ENCODE data around the gene SPTBN2.

SPTBN2 gene

DNA sequence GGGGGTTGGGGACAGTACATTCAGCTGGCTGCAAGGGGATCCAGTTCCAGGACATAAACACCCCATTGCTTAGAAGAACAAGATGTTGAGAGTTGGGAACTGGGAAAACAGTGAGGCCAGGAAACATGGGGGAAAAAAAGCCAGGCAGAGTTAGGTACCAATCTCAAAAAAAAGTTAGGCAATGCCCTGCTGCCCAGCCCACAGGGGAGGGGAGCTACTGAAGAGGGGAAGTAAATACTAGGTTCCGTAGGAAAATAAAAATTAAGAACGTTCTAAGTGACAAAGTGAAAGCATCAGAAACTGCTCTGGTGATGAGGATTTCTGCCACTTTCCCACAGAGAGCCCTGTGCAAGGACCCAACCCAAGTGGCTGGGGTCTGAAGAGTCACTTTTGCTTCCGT, 12.0 kb downstream of the SPTBN2 start:
- H3K4me3 Mint-ChIP-seq, result no peak overlapping the region
- H3K36me3 Mint-ChIP-seq, result no peaks in the 10 kb centered on the region
- H3K27ac Mint-ChIP-seq, result no peak overlapping the region
- H3K9me3 Mint-ChIP-seq, result no peaks in the 10 kb centered on the region
- H3K27me3 Mint-ChIP-seq, result peaks cover 3% of the 10 kb centered on the region
- no peaks in the 10 kb centered on the region for H3K4me1 Mint-ChIP-seq

DNA sequence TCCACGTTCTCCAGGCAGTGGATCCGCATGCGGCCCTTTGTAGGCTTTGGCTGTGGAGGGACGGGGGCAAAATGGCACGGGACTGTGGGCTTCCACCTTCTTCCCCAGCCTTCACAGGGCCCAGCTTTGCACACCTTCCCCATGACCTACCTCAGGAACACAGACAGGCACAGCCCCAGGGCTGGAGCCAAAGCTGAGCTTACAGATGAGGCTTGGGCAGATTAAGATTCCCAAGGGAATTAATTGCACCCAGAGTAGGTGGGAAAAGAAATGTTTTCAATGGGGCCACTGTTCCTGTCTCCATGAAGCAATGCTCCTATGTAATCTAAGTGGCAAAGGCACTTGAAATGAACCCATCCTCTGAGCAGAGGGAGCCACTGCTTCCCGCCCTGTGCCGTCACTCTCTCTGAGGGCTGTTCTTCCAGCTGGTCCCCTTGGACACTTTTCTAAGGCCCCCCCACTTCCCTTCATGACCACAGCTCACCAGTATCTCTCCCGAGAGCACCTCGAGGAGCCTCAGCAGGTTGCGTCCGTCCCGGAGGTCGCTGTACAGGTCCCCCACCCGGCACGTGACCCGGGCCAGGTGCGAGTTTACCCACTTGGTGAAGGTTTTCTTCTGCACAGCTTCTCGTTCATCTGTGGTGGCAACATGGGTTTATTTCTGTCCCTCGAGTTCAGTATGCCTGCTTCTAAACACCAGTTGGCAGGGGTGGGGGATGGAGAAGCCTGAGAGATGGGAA, 13.5 kb downstream of the SPTBN2 start:
- no peak overlapping the region for H3K4me3 Mint-ChIP-seq
- no peaks in the 10 kb centered on the region for H3K27me3 Mint-ChIP-seq
- H3K9me3 Mint-ChIP-seq, result no peaks in the 10 kb centered on the region
- no peak overlapping the region for H3K27ac Mint-ChIP-seq
- H3K4me1 Mint-ChIP-seq, result no peaks in the 10 kb centered on the region
- no peaks in the 10 kb centered on the region for H3K36me3 Mint-ChIP-seq

DNA sequence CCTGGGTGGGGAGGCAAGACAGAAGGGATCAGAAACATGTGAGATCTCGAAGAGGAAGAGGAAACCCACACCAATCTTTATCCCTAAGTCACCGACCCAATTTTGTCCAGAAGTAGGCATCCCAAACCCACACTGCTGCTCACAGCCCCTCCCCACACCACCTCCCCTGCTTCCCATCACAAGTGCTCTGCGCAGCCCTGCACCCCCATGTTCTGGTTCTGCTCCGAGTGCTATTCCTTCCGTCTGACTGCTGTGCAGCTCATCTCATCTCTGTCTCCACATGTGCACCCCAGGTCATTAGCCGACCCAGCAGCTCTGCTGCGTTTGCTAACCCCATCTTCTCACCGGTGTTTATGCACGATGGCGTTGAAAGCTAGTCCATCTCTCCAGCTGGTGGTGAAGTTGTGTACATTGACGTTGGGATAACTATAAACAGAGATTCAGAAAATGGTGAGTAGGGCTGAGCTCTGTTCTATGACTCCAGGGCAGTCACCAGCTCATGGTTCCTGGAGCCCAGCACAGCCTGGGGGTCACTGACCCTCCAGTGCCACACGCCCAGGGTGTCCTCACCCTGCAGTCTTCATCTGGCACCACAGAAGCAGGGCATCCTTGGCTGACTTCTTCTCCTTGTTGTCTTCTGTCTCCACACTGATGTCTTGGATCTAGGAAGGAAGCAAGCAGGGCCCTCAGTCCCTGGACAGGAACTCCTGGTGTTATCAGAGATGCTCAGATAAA, 15.1 kb downstream of the SPTBN2 start:
- H3K27ac Mint-ChIP-seq, result no peak overlapping the region

DNA sequence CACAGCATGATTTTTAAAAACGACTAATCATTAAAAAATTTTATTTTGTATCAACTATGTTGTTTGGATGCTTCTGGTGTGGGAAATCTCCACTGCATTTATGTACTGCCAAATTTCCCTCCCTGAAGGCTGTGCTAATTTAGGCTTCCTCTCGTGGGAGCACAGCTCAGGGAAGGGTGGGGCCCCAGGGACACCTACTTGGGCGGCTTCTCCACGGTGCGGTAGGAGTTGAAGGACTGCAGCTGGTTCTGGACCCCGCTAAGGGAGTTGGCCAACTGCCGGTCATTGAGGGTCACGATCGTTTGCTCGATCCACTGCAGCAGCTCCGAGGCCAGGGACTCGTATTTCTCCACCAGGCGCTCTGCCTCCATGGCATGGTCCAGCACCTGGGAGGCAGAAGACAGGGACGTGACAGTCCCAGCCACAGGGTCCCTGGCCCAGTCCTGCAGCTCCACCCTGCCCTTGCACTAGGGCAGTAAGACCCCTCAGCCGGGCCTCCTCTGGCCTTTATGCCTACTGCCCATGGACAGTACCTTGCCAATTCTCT, 18.6 kb downstream of the SPTBN2 start:
- H3K27me3 Mint-ChIP-seq, result no peaks in the 10 kb centered on the region
- no peaks in the 10 kb centered on the region for H3K36me3 Mint-ChIP-seq
- H3K9me3 Mint-ChIP-seq, result no peaks in the 10 kb centered on the region
- H3K4me3 Mint-ChIP-seq, result no peak overlapping the region
- no peak overlapping the region for H3K27ac Mint-ChIP-seq
- no peaks in the 10 kb centered on the region for H3K4me1 Mint-ChIP-seq

More for the DNA sequence above, 15.1 kb downstream of the SPTBN2 start:
- Mint-ChIP-seq H3K36me3 (no peaks in the 10 kb centered on the region), H3K4me3 (no peak overlapping the region), H3K4me1 (no peaks in the 10 kb centered on the region), H3K9me3 (no peaks in the 10 kb centered on the region), H3K27me3 (no peaks in the 10 kb centered on the region)

DNA sequence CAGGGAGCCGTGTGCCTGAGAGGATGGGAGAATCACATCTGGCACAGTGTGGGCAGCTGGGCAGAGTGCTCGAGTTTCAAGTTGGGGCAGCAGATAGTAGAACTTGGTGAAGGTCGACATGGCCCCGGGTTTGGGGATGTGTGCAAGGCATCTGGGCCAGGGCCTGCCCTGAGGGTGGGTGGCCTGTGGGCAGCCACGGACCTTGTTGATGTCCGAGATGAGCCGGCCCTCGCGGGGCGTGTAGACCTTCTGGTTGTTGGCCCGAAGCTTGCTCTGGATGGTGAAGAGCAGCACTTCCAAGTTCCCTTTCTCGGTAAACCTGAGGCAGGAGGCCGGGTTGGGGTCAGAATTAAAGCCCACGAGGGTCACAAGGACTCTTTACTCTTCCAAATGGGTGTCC, 20.3 kb downstream of the SPTBN2 start:
- Mint-ChIP-seq H3K36me3 (no peaks in the 10 kb centered on the region), H3K27ac (no peak overlapping the region), H3K9me3 (no peaks in the 10 kb centered on the region), H3K27me3 (no peaks in the 10 kb centered on the region), H3K4me3 (no peak overlapping the region), H3K4me1 (no peaks in the 10 kb centered on the region)

DNA sequence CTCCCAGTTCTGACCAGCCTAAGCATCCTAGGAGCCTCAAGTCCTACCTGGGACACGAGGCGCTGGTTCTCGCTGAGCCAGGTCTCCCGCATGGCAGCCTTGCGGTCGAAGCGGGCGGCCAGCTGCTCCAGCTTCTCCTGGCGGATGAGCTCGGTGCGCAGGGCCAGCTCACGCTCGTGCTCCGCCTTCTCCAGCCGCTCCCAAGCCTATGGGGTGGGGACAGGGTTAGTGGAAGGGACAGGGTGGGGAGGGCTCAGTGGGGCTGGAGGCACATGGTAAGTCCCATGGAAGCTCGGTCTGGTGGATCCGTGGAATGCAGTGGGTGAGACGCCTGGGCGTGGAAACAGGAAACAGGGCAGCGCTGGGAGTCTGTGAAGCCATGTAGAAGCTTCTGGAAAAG, 20.9 kb downstream of the SPTBN2 start:
- no peaks in the 10 kb centered on the region for H3K27me3 Mint-ChIP-seq
- H3K4me1 Mint-ChIP-seq, result no peaks in the 10 kb centered on the region
- no peaks in the 10 kb centered on the region for H3K36me3 Mint-ChIP-seq
- no peak overlapping the region for H3K4me3 Mint-ChIP-seq
- H3K27ac Mint-ChIP-seq, result no peak overlapping the region
- no peaks in the 10 kb centered on the region for H3K9me3 Mint-ChIP-seq

DNA sequence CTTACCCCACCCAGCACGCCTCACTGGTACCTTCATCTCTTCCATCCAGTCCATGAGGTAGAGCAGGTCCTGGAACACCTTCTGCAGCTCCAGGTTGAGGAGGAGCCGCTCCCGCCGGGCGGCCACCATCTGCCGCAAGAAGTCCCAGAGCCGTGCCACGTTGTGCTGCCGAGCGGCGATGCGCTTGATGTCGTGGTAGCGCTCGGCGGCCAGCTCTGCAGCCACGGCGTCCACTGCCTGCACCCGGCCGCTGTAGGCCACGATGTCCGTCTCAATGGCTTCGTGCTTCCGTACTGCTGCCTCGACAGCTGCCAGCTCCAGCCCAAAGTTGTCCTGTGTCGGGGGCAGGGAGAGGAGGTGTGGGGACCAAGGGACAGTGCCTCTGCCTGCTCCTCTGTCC, 21.5 kb downstream of the SPTBN2 start:
- H3K27me3 Mint-ChIP-seq, result no peaks in the 10 kb centered on the region
- H3K27ac Mint-ChIP-seq, result peak overlapping the region; percentile 12
- H3K9me3 Mint-ChIP-seq, result no peaks in the 10 kb centered on the region
- H3K36me3 Mint-ChIP-seq, result no peaks in the 10 kb centered on the region
- no peaks in the 10 kb centered on the region for H3K4me1 Mint-ChIP-seq
- H3K4me3 Mint-ChIP-seq, result no peak overlapping the region

DNA sequence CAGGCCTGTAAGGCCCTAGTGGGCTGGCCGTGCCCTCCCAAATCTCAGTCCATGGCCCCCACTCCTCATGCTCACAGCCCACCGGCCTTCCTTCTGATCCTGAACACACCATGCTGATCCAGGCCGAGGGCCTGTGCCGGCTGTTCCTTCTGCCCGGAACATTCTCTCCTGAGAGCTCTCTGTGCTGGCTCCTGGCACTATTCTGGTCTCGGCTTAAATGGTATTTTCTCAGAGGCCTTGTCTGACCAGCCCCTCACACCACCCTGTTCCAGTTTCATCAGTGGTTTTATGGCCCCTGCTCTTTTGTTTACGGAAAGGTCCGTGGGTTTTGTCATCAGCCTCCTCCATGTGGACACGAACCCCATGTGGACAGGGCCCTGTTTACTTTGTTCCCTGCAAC, 22.0 kb downstream of the SPTBN2 start:
- Mint-ChIP-seq H3K4me3 (no peak overlapping the region), H3K36me3 (no peaks in the 10 kb centered on the region), H3K27ac (peak overlapping the region; percentile 12)

DNA sequence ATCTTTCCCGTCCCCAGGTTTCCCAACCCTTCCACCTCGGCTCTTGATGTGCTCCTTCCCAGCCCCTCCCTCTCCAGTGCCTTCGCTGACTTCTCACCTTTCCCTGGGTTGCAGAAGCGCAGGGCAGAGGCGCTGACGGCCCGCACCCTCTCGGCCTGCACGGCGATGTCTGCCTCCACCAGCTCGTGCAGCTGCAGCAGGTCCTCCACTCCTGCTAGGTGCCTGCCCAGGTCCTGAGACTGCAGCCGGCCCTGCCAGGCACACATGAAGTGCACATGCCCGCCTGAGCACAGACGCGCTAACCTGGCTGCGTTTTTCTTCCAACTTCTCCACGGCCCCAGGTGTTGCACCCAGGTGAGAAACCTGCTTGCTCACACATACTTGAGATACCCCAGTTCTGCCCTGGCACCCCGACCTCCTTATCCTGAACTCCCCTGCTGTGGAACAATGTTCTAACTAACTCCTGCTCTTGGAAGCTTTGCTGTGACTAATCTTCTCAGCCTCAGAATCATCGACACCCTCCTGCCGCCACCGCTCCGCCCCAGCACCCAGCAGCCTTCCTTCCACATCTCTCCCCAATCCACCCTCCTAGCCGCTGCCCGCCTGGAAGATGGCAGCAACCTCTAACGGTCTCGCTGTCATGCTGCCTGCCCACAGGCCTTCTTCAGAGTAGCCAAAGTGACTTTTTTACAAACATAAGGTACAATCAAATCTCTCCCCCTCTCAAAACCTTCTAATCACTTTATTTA, 23.3 kb downstream of the SPTBN2 start:
- H3K36me3 Mint-ChIP-seq, result no peaks in the 10 kb centered on the region
- H3K27me3 Mint-ChIP-seq, result no peaks in the 10 kb centered on the region
- H3K4me3 Mint-ChIP-seq, result no peak overlapping the region
- peak overlapping the region; percentile 41 for H3K27ac Mint-ChIP-seq
- H3K4me1 Mint-ChIP-seq, result no peaks in the 10 kb centered on the region
- H3K9me3 Mint-ChIP-seq, result no peaks in the 10 kb centered on the region

More for the DNA sequence above, 22.0 kb downstream of the SPTBN2 start:
- H3K9me3 Mint-ChIP-seq, result no peaks in the 10 kb centered on the region
- no peaks in the 10 kb centered on the region for H3K4me1 Mint-ChIP-seq
- no peaks in the 10 kb centered on the region for H3K27me3 Mint-ChIP-seq

DNA sequence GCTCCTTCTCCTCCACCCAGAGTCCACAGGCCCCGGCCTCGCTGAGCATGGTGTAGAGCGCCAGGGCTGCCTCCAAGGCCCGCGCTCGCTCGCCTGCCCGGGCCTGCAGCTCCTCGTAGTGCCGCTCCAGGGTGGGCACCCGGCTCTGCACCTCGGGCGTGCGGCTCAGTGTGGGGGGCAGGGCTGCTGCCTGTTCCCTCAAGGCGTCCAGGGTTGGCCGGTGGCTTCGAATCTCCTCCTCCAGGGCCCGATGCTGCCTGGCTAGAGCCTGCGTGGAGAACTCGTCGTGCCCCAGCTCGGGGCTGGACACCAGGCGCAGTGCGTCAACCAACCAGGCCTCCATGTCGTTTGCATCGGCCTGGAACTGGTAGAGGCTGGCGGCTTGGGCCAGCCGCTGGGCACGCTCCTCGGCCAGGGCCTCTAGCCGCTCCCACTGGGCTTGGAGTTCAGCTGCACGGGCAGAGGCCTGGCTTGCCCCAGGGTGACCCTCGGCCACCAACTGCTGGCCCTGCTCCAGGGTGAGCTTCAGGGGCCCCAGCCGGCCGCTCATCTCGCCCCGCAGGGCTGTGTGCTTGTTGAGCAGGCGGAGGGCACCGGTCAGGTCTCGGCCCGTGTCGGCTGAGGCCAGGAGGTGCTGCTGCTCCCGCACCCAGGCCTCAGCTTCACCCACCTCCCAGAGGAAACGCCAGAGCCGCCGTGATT, 24.2 kb downstream of the SPTBN2 start:
- no peaks in the 10 kb centered on the region for H3K9me3 Mint-ChIP-seq
- no peaks in the 10 kb centered on the region for H3K36me3 Mint-ChIP-seq
- H3K27me3 Mint-ChIP-seq, result no peaks in the 10 kb centered on the region
- H3K4me1 Mint-ChIP-seq, result no peaks in the 10 kb centered on the region
- H3K4me3 Mint-ChIP-seq, result no peak overlapping the region
- H3K27ac Mint-ChIP-seq, result no peak overlapping the region

DNA sequence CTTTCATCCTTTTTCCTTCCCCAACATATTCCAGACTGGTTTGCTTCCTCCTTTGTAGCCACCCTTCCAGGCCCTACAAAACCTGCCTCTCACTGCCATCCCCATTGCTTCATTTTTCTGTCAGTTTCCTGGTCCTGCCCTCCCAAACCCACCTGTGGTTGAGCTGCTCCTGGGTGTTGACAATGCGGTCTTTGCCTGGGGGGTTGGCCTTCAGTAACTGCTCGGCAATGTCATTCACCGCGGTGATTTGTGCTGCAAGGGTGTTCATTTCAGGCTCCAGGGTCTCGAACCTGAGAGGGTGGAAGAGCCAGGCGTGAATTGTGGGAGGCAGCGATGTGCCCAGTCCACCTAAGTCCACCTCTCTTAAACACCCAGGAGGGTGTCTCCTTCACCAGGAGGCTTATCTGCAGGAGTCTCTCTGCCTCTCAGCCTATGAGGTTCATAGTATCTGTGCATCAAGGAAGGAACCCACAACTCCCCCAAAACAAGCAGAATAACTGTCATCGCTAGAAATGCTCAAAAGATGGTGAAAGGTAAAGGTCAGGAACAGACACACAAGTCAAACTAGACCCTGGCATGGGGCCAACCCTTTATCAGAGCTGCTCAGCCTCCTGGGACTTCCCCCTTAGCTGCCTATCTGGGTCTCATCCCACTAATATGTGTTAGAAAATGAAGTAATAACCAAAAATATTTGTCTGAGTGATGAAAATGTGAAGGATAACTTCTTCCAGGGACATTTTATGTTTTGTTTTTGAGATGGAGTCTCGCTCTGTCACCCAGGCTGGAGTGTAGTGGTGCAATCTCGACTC, 27.4 kb downstream of the SPTBN2 start:
- H3K27ac Mint-ChIP-seq, result no peak overlapping the region
- H3K9me3 Mint-ChIP-seq, result no peaks in the 10 kb centered on the region
- H3K4me1 Mint-ChIP-seq, result no peaks in the 10 kb centered on the region
- no peaks in the 10 kb centered on the region for H3K36me3 Mint-ChIP-seq
- no peaks in the 10 kb centered on the region for H3K27me3 Mint-ChIP-seq
- H3K4me3 Mint-ChIP-seq, result no peak overlapping the region

DNA sequence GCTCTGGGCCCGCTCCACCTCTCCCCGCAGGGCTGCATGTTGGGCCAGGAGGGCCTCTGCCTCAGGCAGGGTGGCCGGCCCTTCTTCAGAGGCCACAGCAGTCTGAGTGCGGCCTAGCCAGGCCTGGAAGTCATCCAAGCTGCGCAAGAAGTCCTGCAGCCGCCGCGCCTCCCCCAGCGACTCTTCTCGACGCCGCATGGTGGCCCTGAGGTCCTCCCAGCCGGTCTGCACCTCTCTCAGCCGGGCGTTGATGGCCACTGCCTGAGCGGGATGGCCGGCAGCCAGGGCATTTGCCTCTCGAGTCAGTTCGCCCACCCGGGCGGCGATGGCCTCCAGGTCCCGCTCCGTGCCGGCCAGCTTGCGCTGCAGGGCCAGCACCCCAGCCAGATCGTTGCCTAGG, 28.3 kb downstream of the SPTBN2 start:
- Mint-ChIP-seq H3K27ac (no peak overlapping the region), H3K4me1 (no peaks in the 10 kb centered on the region), H3K4me3 (no peak overlapping the region), H3K9me3 (no peaks in the 10 kb centered on the region), H3K27me3 (no peaks in the 10 kb centered on the region), H3K36me3 (no peaks in the 10 kb centered on the region)

DNA sequence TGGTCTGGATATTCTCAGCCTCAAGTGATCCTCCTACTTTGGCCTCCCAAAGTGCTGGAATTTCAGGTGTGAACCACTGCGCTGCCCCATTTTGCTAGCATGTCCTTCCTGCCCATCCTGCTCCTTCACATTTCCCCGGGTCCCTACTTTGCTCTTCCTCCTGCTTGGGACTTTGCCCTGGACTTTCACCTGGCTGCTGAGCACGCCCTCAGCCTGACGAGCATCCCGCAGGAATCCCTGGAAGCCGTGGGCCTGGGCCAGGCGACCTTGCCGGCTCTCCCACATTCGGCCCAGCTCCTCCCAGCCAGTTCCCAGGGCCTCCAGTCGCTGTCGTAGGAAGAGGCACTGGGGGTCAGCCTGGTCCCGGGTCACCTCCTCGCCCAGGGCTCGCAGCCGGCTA, 28.7 kb downstream of the SPTBN2 start:
- H3K4me1 Mint-ChIP-seq, result no peaks in the 10 kb centered on the region
- H3K27ac Mint-ChIP-seq, result no peak overlapping the region
- H3K4me3 Mint-ChIP-seq, result no peak overlapping the region
- no peaks in the 10 kb centered on the region for H3K9me3 Mint-ChIP-seq
- H3K27me3 Mint-ChIP-seq, result no peaks in the 10 kb centered on the region
- H3K36me3 Mint-ChIP-seq, result no peaks in the 10 kb centered on the region

DNA sequence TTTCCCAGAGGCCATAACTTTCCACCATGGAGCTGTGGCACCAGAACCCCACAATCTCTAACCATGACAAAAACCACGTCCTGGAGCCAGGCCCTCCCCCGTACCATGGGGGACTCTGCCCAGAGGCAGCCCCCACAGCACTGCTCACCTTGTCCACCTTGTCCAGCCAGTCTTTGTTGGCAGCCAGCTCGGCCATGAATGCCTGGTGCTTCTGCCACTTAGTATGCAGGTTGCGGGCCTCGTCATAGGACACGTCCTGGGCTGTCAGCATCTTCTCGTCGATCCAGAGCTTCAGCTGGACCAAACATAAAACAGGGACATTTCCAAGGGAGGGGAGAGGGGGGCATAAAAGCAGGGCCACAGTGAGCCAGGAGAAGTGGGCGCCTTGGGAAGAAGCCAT, 30.5 kb downstream of the SPTBN2 start:
- no peaks in the 10 kb centered on the region for H3K27me3 Mint-ChIP-seq
- no peak overlapping the region for H3K4me3 Mint-ChIP-seq
- no peaks in the 10 kb centered on the region for H3K9me3 Mint-ChIP-seq
- no peaks in the 10 kb centered on the region for H3K4me1 Mint-ChIP-seq
- no peaks in the 10 kb centered on the region for H3K36me3 Mint-ChIP-seq
- no peak overlapping the region for H3K27ac Mint-ChIP-seq

DNA sequence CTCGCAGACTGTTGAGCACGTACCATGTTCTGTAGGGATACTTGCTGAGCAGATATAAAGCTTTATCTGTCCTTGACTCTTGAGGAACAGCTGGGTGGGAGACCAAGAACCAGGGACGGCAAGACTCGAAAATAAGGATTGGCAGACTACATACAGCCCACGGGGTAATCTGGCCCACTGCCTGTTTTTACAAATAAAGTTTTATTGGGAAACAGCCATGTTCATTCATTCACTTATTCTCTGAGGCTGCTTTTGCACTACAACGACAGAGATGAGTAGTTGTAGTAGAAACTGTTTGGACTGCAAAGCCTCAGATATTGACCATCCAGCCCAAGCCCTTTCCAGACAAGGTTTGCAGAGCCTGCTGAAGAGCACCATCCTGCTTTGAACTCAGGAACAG, 31.0 kb downstream of the SPTBN2 start:
- H3K4me3 Mint-ChIP-seq, result no peak overlapping the region
- no peaks in the 10 kb centered on the region for H3K9me3 Mint-ChIP-seq
- H3K27me3 Mint-ChIP-seq, result no peaks in the 10 kb centered on the region
- H3K27ac Mint-ChIP-seq, result no peak overlapping the region
- H3K4me1 Mint-ChIP-seq, result no peaks in the 10 kb centered on the region
- H3K36me3 Mint-ChIP-seq, result no peaks in the 10 kb centered on the region
